T47D (cell line): Measurements from ENCODE around the gene S100A14.

Experiments used
- DNase-seq, 2 experiments: peaks; one replicate each; pipeline versions ENCODE4 v3.0.0 to v3.0.0-alpha.2; 2011 to 2012; ENCODE audit warnings: low read depth in 1 of 2, low spot score in 1 of 2
- JUND ChIP-seq: IDR thresholded peaks from 2 replicates; pipeline ENCODE4 v1.6.1; 2012; ENCODE audit warnings: low read depth
- in situ Hi-C: cut with HindIII; loops from 2 replicates; pipeline ENCODE4 v1.10.0; 2016; ENCODE audit warnings: low sequenced_read_pairs, low pct_unique_long_range_greater_than_20kb

S100A14 gene

DNA sequence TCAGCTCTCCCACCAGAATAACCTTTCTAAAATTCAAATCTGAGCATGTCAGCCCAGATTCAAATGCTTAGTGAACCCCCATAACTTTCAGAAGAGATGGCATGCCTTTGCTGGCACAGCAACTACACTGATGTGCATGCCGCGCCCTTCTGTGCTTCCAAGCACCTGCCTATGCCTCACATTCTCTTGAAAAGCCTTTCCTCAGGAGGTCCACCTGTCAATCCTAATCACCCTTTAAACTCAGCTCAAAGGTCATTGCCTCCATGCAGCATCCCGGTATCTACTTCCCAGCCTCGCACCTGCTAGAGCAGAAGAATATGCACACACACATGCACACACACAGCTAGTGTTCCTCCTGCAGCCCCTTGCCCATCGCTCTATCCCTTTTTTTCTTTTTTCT is 45.3 kb downstream of the S100A14 start:
- no peak for DNase-seq
- in situ Hi-C loops, result no loop called here

DNA sequence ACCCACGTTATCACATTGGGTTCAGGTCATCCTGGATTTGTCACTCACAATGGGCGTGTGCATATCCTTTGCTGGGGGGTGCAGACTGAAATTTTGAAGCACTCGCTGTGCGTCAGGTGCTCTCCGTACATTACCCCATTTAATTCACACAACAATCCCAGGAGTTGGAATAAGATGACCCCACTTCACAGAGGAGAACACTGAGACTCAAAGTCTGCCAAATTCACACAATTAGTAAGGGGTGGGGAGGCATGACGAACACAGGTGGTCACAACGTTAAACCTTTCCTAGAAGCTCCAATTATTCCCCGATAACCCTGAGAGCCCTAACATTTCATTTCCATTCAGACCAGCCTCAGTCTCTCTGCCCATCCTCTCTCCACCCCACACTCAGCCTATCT is 46.7 kb downstream of the S100A14 start:
- in situ Hi-C loops, result no loop called here

More for the DNA sequence above, 45.3 kb downstream of the S100A14 start:
- TF ChIP-seq JUND, result no peak

DNA sequence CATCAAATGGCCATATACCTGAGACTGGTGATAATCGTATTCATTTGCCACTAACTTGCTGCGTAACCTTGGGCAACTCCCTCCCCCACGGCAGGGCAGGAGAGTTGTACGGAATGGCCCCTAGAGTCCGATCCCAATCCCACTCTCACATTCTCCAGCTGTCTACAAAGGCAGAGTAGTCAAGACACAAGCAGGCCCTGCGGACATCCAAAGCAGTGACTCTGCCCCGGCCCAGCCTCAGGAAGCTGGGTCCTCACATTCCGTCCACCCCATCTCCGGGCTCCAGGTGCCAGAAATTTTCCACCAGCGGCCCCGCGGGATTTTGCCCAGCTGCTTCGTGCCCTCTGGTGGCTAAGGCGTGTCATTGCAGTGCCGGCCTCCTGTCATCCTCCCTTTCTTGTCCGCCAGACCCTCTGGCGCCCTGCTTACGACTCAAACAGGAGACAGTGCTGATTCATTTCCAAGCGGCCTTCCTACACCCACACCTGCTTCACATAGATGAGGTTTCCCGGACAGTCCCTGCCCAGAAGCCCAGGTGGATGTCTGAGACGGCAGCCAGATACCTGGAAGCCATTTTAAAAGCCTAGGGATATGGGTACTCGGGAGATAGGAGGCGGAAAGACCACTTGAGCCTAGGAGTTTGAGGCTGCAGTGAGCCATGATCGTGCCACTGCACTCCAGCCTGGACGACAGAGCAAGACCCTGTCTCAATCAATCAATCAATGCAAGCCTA is 47.6 kb downstream of the S100A14 start:
- TF ChIP-seq JUND, result no peak
- in situ Hi-C loops, result no loop called here
- DNase-seq, result peak; percentile 79 to 92

More for the DNA sequence above, 46.7 kb downstream of the S100A14 start:
- no peak for TF ChIP-seq JUND
- no peak for DNase-seq

DNA sequence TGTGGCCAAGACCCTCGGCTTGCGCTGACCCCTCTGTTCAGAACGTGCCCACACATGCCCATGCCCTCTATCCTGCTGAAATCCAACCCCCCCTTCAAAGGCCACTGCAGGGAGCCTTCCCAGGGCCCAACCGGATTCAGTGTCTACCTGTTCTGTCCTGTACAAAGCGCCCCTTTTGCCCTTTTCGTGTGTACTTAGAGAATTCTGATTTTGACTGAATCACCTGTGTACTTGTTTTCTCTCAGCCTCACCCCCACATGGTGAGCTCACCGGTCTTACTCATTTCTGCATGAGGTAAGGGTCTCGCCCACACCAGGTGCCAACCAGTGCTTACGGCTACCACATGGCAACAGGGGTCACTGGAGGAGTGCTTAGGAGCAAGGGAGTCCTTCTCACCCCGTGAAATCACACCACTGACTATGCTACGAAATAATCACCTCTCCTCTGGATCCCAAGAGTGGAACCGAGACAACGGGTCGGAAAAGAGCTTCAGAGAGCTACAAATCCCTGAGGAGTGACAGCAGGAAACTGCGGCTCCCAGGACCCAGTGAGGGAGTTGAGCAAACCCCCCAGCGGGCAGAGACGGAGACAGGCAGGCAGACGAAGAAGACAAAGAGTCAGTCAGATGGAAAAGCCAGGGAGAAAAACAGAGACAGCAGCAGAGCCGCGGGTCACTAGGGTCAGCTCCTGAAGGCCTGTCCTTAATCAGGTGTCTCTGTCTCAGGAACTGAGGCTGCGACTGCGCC is 48.3 kb downstream of the S100A14 start:
- DNase-seq, result no peak
- in situ Hi-C loops, result no loop called here
- TF ChIP-seq JUND, result no peak

DNA sequence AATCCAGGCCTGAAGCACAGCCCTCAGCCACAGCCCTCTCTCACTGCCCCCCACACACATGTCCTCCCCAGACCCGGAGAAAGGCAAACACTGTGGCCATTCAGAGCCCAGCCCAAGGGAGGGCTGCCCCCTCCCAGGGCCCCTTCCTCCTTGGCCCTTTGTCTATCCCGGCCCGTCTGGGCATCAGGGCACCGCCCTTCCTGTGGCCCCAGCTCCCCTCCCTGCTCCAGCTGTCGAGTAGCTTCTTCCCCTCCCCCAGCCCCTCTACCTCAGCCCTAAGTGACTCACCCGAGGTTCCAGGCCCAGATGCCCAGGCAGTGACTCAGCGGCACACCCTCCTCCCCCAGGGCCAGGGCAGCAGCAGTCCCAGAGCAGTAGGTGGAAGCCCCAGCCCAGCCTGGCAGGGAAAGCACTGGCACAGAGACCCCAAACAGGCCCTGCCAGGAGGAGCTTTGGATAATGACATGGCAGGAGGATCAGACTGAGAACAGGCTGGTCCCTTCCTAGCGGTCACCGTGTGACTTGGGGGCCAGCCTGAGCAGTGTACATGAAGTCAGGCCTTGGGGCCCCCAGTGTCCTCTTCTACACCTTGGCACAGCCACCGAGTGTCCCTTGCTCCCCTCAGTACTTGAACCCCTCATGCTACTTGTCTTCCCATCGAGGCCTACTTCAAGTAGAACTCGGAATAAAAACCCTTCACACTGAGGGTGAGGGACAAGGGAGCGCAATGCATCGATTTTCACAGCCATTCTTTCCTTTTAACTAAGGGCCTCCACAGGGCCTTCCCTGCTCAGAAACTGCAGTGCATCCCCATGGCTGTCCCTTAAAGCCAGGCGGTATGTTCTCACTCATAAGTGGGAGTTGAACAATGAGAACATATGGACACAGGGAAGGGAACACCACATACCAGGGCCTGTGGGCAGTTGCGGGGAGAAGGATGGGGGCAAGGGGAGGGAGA is 49.4 kb downstream of the S100A14 start:
- TF ChIP-seq JUND, result peak; percentile 98
- in situ Hi-C loops, result no loop called here
- DNase-seq, result peak; percentile 85 to 94

DNA sequence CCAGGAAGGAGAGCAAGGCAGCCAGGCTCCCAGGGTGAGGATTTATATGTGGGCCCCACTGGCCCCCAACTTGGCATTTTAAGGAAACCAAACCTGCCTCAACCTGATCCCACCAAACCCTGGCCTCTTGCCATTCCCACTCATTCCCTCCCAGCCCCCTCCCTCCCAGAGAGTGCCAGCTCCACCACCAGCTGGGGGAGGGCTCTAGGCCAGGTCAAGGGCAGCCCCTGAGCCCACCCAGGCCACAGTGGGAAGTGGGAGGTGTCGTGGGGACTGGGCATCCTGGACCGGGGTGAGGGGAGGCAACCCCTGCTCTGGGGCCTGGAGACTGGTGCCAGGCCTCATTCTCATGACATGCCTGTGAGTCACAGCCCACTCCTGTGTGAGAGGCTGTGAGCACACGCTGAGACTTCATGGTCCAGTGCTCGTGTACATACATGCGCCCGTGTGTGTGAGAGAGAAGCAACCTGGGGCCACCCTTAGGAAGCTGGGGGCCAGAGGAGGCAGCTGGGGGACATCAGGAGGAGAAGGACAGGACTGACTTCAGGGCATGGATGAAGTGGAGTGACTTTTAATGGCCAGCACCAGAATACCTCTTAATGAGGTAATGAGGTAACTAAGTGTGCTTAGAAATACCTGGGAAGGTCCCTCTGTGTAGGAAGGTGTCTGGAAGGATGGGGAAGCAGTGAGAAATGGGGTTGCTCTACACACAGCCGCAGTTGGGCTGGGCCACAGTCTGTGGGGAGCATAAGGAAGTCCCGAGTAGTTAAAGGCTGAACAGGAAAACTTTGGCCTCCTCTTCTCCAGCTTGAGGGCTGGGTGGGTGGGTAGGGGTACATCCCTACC is 50.4 kb downstream of the S100A14 start, which contains the start of gene S100A2:
Gene S100A2 (minus strand): TSS at position 316 of the 846 bp plus-strand sequence. CDS start 1,967 bp downstream, outside the sequence.
- peak in 1 of 2 experiments; percentile 35 for DNase-seq
- in situ Hi-C loops, result no loop called here
- no peak for TF ChIP-seq JUND
